ENCODE measurements around the gene SMCO4.

SMCO4 gene

GRCh38 chr11:93498641-93499040 is 44.5 kb downstream of the SMCO4 start:
- DNase-seq, result peak; percentile 54

- DNase-seq, result no peak
These were observed 45.0 kb downstream of the SMCO4 start for GRCh38 chr11:93498161-93498560.

GRCh38 chr11:93497596-93497995 is 45.6 kb downstream of the SMCO4 start:
- no peak for DNase-seq

- peak; percentile 45 for DNase-seq
These were observed 48.8 kb downstream of the SMCO4 start for GRCh38 chr11:93494357-93494756.

- no peak for DNase-seq
These were observed 49.8 kb downstream of the SMCO4 start for GRCh38 chr11:93493252-93493897.

GRCh38 chr11:93492464-93493251 is 50.5 kb downstream of the SMCO4 start:
- DNase-seq, result no peak

- DNase-seq, result no peak
These were observed 51.2 kb downstream of the SMCO4 start for GRCh38 chr11:93491973-93492372.

GRCh38 chr11:93490996-93491618 is 52.1 kb downstream of the SMCO4 start:
- no peak for DNase-seq

- no peak for DNase-seq
These were observed 53.4 kb downstream of the SMCO4 start for GRCh38 chr11:93489841-93490240.

- peak; percentile 10 for DNase-seq
These were observed 56.1 kb downstream of the SMCO4 start for GRCh38 chr11:93487032-93487483.

GRCh38 chr11:93485983-93486382 is 57.2 kb downstream of the SMCO4 start:
- no peak for DNase-seq

- peak; percentile 25 for DNase-seq
These were observed 58.5 kb downstream of the SMCO4 start for GRCh38 chr11:93484716-93485115.

- DNase-seq, result no peak
These were observed 60.6 kb downstream of the SMCO4 start for GRCh38 chr11:93482556-93482955.

GRCh38 chr11:93481696-93482095 is 61.5 kb downstream of the SMCO4 start:
- no peak for DNase-seq

GRCh38 chr11:93481279-93481678 is 61.9 kb downstream of the SMCO4 start:
- no peak for DNase-seq

GRCh38 chr11:93480756-93481155 is 62.4 kb downstream of the SMCO4 start:
- DNase-seq, result no peak

- no peak for DNase-seq
These were observed 62.9 kb downstream of the SMCO4 start for GRCh38 chr11:93480256-93480655.

- DNase-seq, result no peak
These were observed 64.3 kb downstream of the SMCO4 start for GRCh38 chr11:93478841-93479240.

- no peak for DNase-seq
These were observed 65.4 kb downstream of the SMCO4 start for GRCh38 chr11:93477684-93478234.

GRCh38 chr11:93476796-93477195 is 66.4 kb downstream of the SMCO4 start:
- DNase-seq, result peak; percentile 8

GRCh38 chr11:93474123-93474522 is 69.1 kb downstream of the SMCO4 start:
- DNase-seq, result no peak

GRCh38 chr11:93468290-93468689 is 74.9 kb downstream of the SMCO4 start:
- DNase-seq, result no peak

- no peak for DNase-seq
These were observed 76.1 kb downstream of the SMCO4 start for GRCh38 chr11:93467054-93467453.

Data from fibroblast of skin of right quadriceps (primary cell).